HFFc6 (cell line): ENCODE results near the gene FHL5. TPM values are rescaled to one million over a fixed set of nuclear protein-coding genes. Genes with fewer than 3 reads are reported as not detected.

Experiments
- DNase-seq: peaks from one replicate; pipeline ENCODE4 v3.0.0-alpha.2; 2018
- H3K27ac Mint-ChIP-seq: 2 replicates; pipeline ENCODE4 v1.8.0; 2020; ENCODE audit warnings: mild to moderate bottlenecking, mixed read lengths
- H3K27me3 Mint-ChIP-seq: 2 replicates; pipeline ENCODE4 v1.8.0; 2021; ENCODE audit warnings: mild to moderate bottlenecking, moderate library complexity, mixed read lengths; ENCODE audit not compliant: insufficient read depth
- H3K36me3 Mint-ChIP-seq: 2 replicates; pipeline ENCODE4 v1.8.0; 2021; ENCODE audit warnings: low read depth, mixed read lengths
- H3K4me1 Mint-ChIP-seq: 2 replicates; pipeline ENCODE4 v1.8.0; 2020; ENCODE audit warnings: low read depth, mixed read lengths
- H3K4me3 Mint-ChIP-seq: 2 replicates; pipeline ENCODE4 v1.8.0; 2020; ENCODE audit warnings: mild to moderate bottlenecking, moderate library complexity, mixed read lengths
- H3K9me3 Mint-ChIP-seq: 2 replicates; pipeline ENCODE4 v1.8.0; 2020; ENCODE audit warnings: mild to moderate bottlenecking, mixed read lengths
- total RNA-seq, 6 experiments: library from RNA; stranded (reverse); fragmentation: NEBNext Ultra II Directional; extraction: Animal tissue kit (Norgen Biotek cat#: 25700); gene quantifications; 2 replicates in 1 of 6; 3 replicates in 5 of 6; pipeline ENCODE4 v1.2.3, GENCODE V29; 2021
- TF ChIP-seq, protein P1 (sequence below): fragments of 200-600 bp; sonication (generic); IDR thresholded peaks from 2 replicates; pipeline ENCODE4 v1.5.0; 2021; ENCODE audit warnings: antibody characterized with exemption, mild to moderate bottlenecking

The FHL5 gene
- total RNA-seq, 6 experiments from 2014 or later: not detected

GRCh38 chr6:96576221-96576620, 13.3 kb downstream of the FHL5 start:
- H3K4me3 Mint-ChIP-seq: no peak overlapping the region
- H3K36me3 Mint-ChIP-seq: no peaks in the 10 kb centered on the region
- no peak overlapping the region for H3K27ac Mint-ChIP-seq
- H3K9me3 Mint-ChIP-seq: peaks cover 6% of the 10 kb centered on the region; the same call in 1 of the 2 replicates
- TF ChIP-seq, protein P1, sequence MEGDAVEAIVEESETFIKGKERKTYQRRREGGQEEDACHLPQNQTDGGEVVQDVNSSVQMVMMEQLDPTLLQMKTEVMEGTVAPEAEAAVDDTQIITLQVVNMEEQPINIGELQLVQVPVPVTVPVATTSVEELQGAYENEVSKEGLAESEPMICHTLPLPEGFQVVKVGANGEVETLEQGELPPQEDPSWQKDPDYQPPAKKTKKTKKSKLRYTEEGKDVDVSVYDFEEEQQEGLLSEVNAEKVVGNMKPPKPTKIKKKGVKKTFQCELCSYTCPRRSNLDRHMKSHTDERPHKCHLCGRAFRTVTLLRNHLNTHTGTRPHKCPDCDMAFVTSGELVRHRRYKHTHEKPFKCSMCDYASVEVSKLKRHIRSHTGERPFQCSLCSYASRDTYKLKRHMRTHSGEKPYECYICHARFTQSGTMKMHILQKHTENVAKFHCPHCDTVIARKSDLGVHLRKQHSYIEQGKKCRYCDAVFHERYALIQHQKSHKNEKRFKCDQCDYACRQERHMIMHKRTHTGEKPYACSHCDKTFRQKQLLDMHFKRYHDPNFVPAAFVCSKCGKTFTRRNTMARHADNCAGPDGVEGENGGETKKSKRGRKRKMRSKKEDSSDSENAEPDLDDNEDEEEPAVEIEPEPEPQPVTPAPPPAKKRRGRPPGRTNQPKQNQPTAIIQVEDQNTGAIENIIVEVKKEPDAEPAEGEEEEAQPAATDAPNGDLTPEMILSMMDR: no peak
- peaks cover 6% of the 10 kb centered on the region; the same call in 1 of the 2 replicates for H3K4me1 Mint-ChIP-seq
- no peak for DNase-seq
- H3K27me3 Mint-ChIP-seq: no peaks in the 10 kb centered on the region

- Mint-ChIP-seq H3K27me3 (no peaks in the 10 kb centered on the region; the same call in 1 of the 2 replicates), H3K4me1 (peaks cover 6% of the 10 kb centered on the region; the same call in 1 of the 2 replicates), H3K4me3 (no peak overlapping the region), H3K9me3 (no peaks in the 10 kb centered on the region), H3K27ac (no peak overlapping the region), H3K36me3 (no peaks in the 10 kb centered on the region)
- TF ChIP-seq, protein P1: no peak
- DNase-seq: no peak
Observed at GRCh38 chr6:96582021-96582420, 19.1 kb downstream of the FHL5 start.

DNA sequence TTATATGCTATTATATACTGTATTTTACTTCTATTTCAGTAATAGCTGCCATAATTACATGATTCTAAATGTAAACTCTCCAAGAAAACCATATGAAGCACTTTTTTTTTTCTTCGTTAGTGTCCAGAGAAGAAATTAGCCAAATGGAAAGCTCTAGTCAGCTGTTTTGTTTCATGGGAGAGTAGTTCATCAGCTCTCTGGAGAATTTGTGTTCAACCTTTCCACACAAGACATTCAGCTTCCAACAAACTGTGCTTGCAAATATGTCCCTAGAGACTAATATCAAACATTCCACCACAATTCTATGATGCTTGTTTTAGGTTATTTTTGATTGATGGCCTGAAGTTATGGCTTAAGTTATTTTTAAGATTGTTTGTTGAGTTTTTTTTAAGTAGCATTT, 19.5 kb downstream of the FHL5 start:
- Mint-ChIP-seq H3K27me3 (no peaks in the 10 kb centered on the region; the same call in 1 of the 2 replicates), H3K36me3 (no peaks in the 10 kb centered on the region), H3K9me3 (no peaks in the 10 kb centered on the region), H3K27ac (no peak overlapping the region), H3K4me1 (peaks cover 6% of the 10 kb centered on the region; the same call in 1 of the 2 replicates), H3K4me3 (no peak overlapping the region)
- TF ChIP-seq, protein P1: no peak
- DNase-seq: no peak

DNA sequence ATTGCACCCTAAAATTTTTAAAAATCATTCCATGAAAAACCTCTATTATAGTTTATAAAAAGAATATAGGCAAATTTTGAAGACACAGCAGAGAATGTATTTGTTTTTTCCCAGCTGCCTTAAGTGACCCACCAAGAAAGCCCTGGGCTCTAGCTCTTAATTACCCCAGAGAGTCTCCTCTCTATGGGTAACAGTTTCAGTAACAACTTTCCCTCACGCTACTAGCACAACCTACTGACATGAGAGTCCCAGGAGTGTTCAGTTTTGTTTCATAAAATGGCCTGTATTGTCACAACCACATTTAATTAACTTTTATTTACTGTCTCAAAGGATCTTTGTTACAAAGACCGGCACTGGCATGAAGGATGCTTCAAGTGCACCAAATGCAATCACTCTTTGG, 41.5 kb downstream of the FHL5 start:
- H3K36me3 Mint-ChIP-seq: no peaks in the 10 kb centered on the region
- DNase-seq: no peak
- H3K4me3 Mint-ChIP-seq: no peak overlapping the region
- H3K4me1 Mint-ChIP-seq: no peaks in the 10 kb centered on the region
- TF ChIP-seq, protein P1: no peak
- no peaks in the 10 kb centered on the region for H3K9me3 Mint-ChIP-seq
- H3K27ac Mint-ChIP-seq: no peak overlapping the region
- peaks cover 3% of the 10 kb centered on the region for H3K27me3 Mint-ChIP-seq

- H3K4me1 Mint-ChIP-seq: no peaks in the 10 kb centered on the region
- TF ChIP-seq, protein P1: no peak
- no peaks in the 10 kb centered on the region for H3K36me3 Mint-ChIP-seq
- H3K27ac Mint-ChIP-seq: no peak overlapping the region
- no peak for DNase-seq
- H3K9me3 Mint-ChIP-seq: no peaks in the 10 kb centered on the region
- H3K27me3 Mint-ChIP-seq: peaks cover 2% of the 10 kb centered on the region
- H3K4me3 Mint-ChIP-seq: no peak overlapping the region
Observed at GRCh38 chr6:96608074-96608473, 45.1 kb downstream of the FHL5 start.

DNA sequence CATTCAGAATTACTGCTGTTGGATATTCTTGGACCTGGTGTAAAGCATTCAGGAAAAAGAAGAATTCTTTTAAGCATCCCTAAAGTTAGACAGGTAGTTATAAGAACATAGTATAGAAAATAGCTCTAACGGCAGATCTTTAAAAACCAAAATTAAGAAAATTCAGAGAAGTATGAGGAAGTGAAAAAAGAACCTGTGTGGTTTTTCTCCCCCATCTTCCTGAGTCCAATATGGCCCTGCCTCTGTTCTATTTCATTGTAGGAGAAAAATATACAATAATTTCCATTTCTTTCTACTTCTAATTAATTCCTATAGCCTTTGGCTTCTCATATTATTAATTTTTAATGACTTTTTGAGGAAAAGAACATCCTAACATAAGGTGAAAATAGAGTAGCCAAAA, 47.1 kb downstream of the FHL5 start:
- DNase-seq: no peak
- TF ChIP-seq, protein P1: no peak
- H3K4me1 Mint-ChIP-seq: no peaks in the 10 kb centered on the region
- no peaks in the 10 kb centered on the region for H3K9me3 Mint-ChIP-seq
- peaks cover 2% of the 10 kb centered on the region; the same call in 1 of the 2 replicates for H3K27me3 Mint-ChIP-seq
- H3K4me3 Mint-ChIP-seq: no peak overlapping the region
- H3K36me3 Mint-ChIP-seq: no peaks in the 10 kb centered on the region
- H3K27ac Mint-ChIP-seq: no peak overlapping the region
